Right atrium auricular region (tissue), 2 donors: ENCODE measurements around the gene SNAPC5. TPM values are rescaled to one million over a fixed set of nuclear protein-coding genes. Genes with fewer than 3 reads are reported as not detected.

Experiments
- DNase-seq: peaks from one replicate; pipeline ENCODE4 v3.0.0-alpha.2; 2019; ENCODE audit warnings: low spot score
- H3K27ac ChIP-seq, 2 donors: fragments of 200-600 bp; sonication (generic); 1 replicate in 1 of 2; 2 replicates in 1 of 2; pipeline ENCODE4 v1.5.1; 2016 to 2019
- H3K27me3 ChIP-seq, 2 donors: fragments of 200-600 bp; sonication (generic); one replicate each; pipeline versions ENCODE4 v1.5.1 to v1.6.0; 2017 to 2019
- H3K36me3 ChIP-seq: fragments of 200-600 bp; sonication (generic); one replicate; pipeline ENCODE4 v1.5.1; 2016
- H3K4me1 ChIP-seq, 2 donors: fragments of 200-600 bp; sonication (generic); one replicate each; pipeline versions ENCODE4 v1.5.1 to v1.6.0; 2017 to 2019
- H3K4me3 ChIP-seq, 2 donors: fragments of 200-600 bp; sonication (generic); 1 replicate in 1 of 2; 2 replicates in 1 of 2; pipeline ENCODE4 v1.5.1; 2017 to 2019; ENCODE audit warnings: mild to moderate bottlenecking in 1 of 2, moderate library complexity in 1 of 2
- H3K9me3 ChIP-seq, 2 donors: fragments of 200-600 bp; sonication (generic); one replicate each; pipeline ENCODE4 v1.5.1; 2019
- CTCF ChIP-seq, 2 donors: fragments of 200-600 bp; sonication (generic); IDR thresholded peaks; one replicate each; pipeline ENCODE4 v1.5.1; 2019; ENCODE audit warnings: antibody characterized with exemption in 2 of 2
- total RNA-seq, 2 donors: library from RNA; depleted of rRNA; stranded (reverse); fragments of >200 nt; gene quantifications; one replicate each; pipeline ENCODE4 v1.1.0, GENCODE V29; 2016

Gene SNAPC5
- total RNA-seq, 2 donors from 2014 or later: 27.6 to 35.3 TPM

DNA sequence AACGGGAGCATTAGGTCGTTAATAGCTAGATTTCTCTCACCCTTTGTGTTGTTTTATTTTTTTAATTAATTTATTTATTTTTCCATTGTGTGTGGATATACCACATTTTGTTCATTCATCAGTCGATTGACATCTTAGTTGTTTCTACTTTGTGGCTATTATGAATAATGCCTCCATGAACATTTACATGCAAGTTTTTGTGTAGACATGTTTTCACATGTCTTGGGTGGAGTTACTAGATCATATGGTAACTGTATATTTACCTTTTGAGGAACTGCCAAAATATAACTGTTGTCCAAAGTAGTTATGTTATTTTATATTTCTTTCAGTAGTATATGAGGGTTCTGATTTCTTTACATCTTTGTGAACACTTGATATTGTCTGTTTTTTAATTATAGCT, 26.4 kb upstream of the SNAPC5 start:
- no peak for DNase-seq
- Histone ChIP-seq H3K36me3 (no peaks in the 10 kb centered on the region), H3K4me3 (no peak overlapping the region), H3K4me1 (no peaks in the 10 kb centered on the region), H3K9me3 (no peaks in the 10 kb centered on the region), H3K27me3 (no peaks in the 10 kb centered on the region), H3K27ac (no peak overlapping the region)
- no peak for TF ChIP-seq CTCF (IDR thresholded peaks at IDR 0.05)

GRCh38 chr15:66515901-66516322, 18.4 kb upstream of the SNAPC5 start:
- no peaks in the 10 kb centered on the region for H3K9me3 ChIP-seq
- no peaks in the 10 kb centered on the region for H3K27me3 ChIP-seq
- TF ChIP-seq CTCF (IDR thresholded peaks at IDR 0.05): no peak
- no peaks in the 10 kb centered on the region for H3K4me1 ChIP-seq
- H3K4me3 ChIP-seq: no peak overlapping the region
- H3K27ac ChIP-seq: no peak overlapping the region
- no peaks in the 10 kb centered on the region for H3K36me3 ChIP-seq
- DNase-seq: no peak

GRCh38 chr15:66514586-66514985, 17.0 kb upstream of the SNAPC5 start:
- no peak for TF ChIP-seq CTCF (IDR thresholded peaks at IDR 0.05)
- Histone ChIP-seq H3K36me3 (no peaks in the 10 kb centered on the region), H3K4me3 (no peak overlapping the region), H3K27ac (no peak overlapping the region), H3K9me3 (no peaks in the 10 kb centered on the region), H3K27me3 (no peaks in the 10 kb centered on the region), H3K4me1 (no peaks in the 10 kb centered on the region)
- DNase-seq: no peak

DNA sequence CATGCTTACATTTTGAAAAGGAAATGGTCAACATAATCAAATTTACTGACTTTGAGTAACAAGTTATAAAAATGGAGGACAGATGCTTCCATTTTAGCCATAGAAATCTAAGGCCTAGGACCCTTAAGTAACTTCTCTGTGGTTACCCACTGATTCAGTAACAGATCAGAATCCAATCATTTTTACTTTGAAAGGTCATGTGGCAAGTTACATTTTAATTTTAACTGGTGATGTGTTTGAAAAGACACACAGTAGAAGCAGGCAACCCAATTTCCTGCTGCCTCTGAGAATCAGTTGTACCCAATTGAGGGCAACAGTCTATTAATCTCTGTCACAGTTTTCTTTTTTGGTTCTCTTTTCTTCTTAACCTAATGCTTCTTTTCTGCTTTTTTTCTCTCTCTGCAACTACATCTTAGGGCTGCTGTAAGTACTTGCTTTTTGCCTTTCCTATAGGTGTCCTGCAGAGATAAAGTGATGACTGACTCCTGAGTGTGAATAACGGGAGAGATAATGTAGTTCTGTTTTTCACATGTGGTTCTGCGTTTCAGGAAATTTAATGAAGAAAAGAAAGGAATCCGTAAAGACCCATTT, 10.8 kb upstream of the SNAPC5 start:
- no peak for TF ChIP-seq CTCF (IDR thresholded peaks at IDR 0.05)

DNA sequence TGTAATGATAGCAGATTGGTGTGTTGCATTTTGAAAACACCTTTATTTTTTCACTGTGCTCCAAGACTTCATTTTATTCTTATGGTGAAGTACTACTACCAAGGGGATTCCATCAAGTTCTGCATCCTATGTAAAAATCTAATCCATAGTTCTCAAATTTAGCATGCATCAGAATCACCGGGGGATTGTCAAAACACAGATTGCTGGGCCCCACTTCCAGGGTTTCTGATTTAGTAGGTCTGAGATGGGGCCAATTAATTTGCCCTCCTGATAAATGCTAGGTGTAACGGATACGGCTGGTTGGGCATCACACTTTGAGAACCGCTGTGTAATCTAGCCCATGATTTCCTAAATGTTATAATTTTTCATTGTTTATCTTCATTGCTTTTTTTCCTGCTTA, 8.3 kb upstream of the SNAPC5 start:
- no peaks in the 10 kb centered on the region for H3K27me3 ChIP-seq
- H3K36me3 ChIP-seq: peaks cover 26% of the 10 kb centered on the region
- H3K4me3 ChIP-seq: peak overlapping the region; percentile 91 to 92
- H3K27ac ChIP-seq: no peak overlapping the region
- no peaks in the 10 kb centered on the region for H3K9me3 ChIP-seq
- no peak for TF ChIP-seq CTCF (IDR thresholded peaks at IDR 0.05)
- H3K4me1 ChIP-seq: peaks cover 0 to 29% of the 10 kb centered on the region in 2 donors
- DNase-seq: no peak

More for the DNA sequence above, 10.8 kb upstream of the SNAPC5 start:
- H3K27ac ChIP-seq: no peak overlapping the region
- no peaks in the 10 kb centered on the region for H3K27me3 ChIP-seq
- H3K9me3 ChIP-seq: no peaks in the 10 kb centered on the region
- DNase-seq: no peak
- peaks cover 0 to 14% of the 10 kb centered on the region in 2 donors for H3K4me1 ChIP-seq
- H3K4me3 ChIP-seq: no peak overlapping the region
- H3K36me3 ChIP-seq: peaks cover under 1% of the 10 kb centered on the region

DNA sequence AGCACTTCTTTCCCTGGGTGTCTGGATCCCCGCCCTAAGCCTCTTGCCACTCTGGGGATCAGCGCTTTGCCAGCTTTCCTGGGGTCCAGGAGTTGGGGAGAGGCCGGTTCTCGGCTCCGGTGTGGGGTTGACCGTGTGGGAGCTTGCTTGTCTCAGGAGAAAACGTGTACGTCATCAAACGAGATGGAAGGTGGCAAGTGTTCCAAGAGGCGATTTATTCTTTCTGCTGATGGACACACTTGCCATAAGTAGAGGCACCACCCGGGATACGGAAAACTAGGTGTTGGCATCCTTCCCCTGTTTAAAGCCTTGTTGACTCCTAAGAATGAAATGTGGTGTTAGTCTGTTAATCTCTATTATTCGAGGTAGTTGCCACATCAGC, 7.9 kb upstream of the SNAPC5 start:
- Histone ChIP-seq H3K9me3 (no peaks in the 10 kb centered on the region), H3K27me3 (no peaks in the 10 kb centered on the region), H3K4me1 (peaks cover 0 to 29% of the 10 kb centered on the region in 2 donors), H3K4me3 (peak overlapping the region; percentile 91 to 92), H3K36me3 (peaks cover 30% of the 10 kb centered on the region), H3K27ac (peak overlapping the region; percentile 88 to 93)
- no peak for TF ChIP-seq CTCF (IDR thresholded peaks at IDR 0.05)
- no peak for DNase-seq
